ENCODE measurements around the gene MRPL54. TPM values are rescaled to one million over a fixed set of nuclear protein-coding genes. Genes with fewer than 3 reads are reported as not detected.

The MRPL54 gene
- total RNA-seq, 1 donor from 2014 or later: 15.1 TPM

- Histone ChIP-seq H3K4me1 (peaks cover 33% of the 10 kb centered on the region), H3K4me2 (no peak overlapping the region), H2AFZ (replicated peaks) (no peak overlapping the region), H3K9me3 (ENCODE audit: low read depth) (no peaks in the 10 kb centered on the region), H3K79me2 (ENCODE audit: low read depth) (no peaks in the 10 kb centered on the region), H3K9ac (no peak overlapping the region), H3K36me3 (no peaks in the 10 kb centered on the region), H4K20me1 (ENCODE audit: low read depth) (peaks cover 7% of the 10 kb centered on the region), H3F3A (ENCODE audit: low read depth) (peaks cover 46% of the 10 kb centered on the region), H3K27ac (no peak overlapping the region), H3K27me3 (peaks cover 6% of the 10 kb centered on the region), H3K4me3 (no peak overlapping the region)
- TF ChIP-seq CTCF (IDR thresholded peaks at IDR 0.05) (no peak), EZH2 (IDR thresholded peaks at IDR 0.05) (no peak), EZH2phosphoT487 (IDR thresholded peaks at IDR 0.05) (no peak)
- no peak overlapping the region for H3K27ac Mint-ChIP-seq
- H3K9me3 Mint-ChIP-seq: no peaks in the 10 kb centered on the region
- DNase-seq (ENCODE audit: low spot score): peak; percentile 32
- H3K36me3 Mint-ChIP-seq: no peaks in the 10 kb centered on the region
- H3K4me1 Mint-ChIP-seq: peaks cover 15% of the 10 kb centered on the region
- H3K4me3 Mint-ChIP-seq: no peak overlapping the region
- H3K27me3 Mint-ChIP-seq (ENCODE audit: insufficient read depth, low read depth): peaks cover 25% of the 10 kb centered on the region
These were observed 42.0 kb upstream of the MRPL54 start for GRCh38 chr19:3720349-3720917.

GRCh38 chr19:3721131-3721886 is 41.2 kb upstream of the MRPL54 start:
- peaks cover 37% of the 10 kb centered on the region for H3K4me1 ChIP-seq
- no peak overlapping the region for H3K27ac Mint-ChIP-seq

GRCh38 chr19:3721887-3722442 is 40.5 kb upstream of the MRPL54 start:
- Mint-ChIP-seq H3K4me3 (peak overlapping the region; percentile 79), H3K36me3 (no peaks in the 10 kb centered on the region), H3K27me3 (ENCODE audit: insufficient read depth, low read depth) (peaks cover 25% of the 10 kb centered on the region), H3K9me3 (no peaks in the 10 kb centered on the region), H3K4me1 (peaks cover 15% of the 10 kb centered on the region), H3K27ac (no peak overlapping the region)
- no peaks in the 10 kb centered on the region for H3K79me2 ChIP-seq (ENCODE audit: low read depth)
- H3K27ac ChIP-seq: no peak overlapping the region
- no peak for TF ChIP-seq EZH2phosphoT487 (IDR thresholded peaks at IDR 0.05)
- TF ChIP-seq CTCF (IDR thresholded peaks at IDR 0.05): no peak
- no peak for TF ChIP-seq EZH2 (IDR thresholded peaks at IDR 0.05)
- peak overlapping the region; percentile 91 for H3K4me2 ChIP-seq
- no peak for DNase-seq (ENCODE audit: low spot score)
- peaks cover 52% of the 10 kb centered on the region for H3F3A ChIP-seq (ENCODE audit: low read depth)
- H3K4me1 ChIP-seq: peaks cover 37% of the 10 kb centered on the region
- H2AFZ ChIP-seq (replicated peaks): no peak overlapping the region
- no peaks in the 10 kb centered on the region for H3K9me3 ChIP-seq (ENCODE audit: low read depth)
- no peaks in the 10 kb centered on the region for H3K36me3 ChIP-seq
- no peak overlapping the region for H3K9ac ChIP-seq
- H3K27me3 ChIP-seq: peaks cover 6% of the 10 kb centered on the region
- H4K20me1 ChIP-seq (ENCODE audit: low read depth): peaks cover 8% of the 10 kb centered on the region
- H3K4me3 ChIP-seq: peak overlapping the region; percentile 57

More at GRCh38 chr19:3721131-3721886, 41.2 kb upstream of the MRPL54 start:
- Mint-ChIP-seq H3K4me3 (peak overlapping the region; percentile 79), H3K27me3 (ENCODE audit: insufficient read depth, low read depth) (peaks cover 25% of the 10 kb centered on the region), H3K4me1 (peaks cover 15% of the 10 kb centered on the region), H3K9me3 (no peaks in the 10 kb centered on the region), H3K36me3 (no peaks in the 10 kb centered on the region)
- peak; percentile 97 for DNase-seq (ENCODE audit: low spot score)
- Histone ChIP-seq H3K9ac (no peak overlapping the region), H3K27me3 (peaks cover 6% of the 10 kb centered on the region), H2AFZ (replicated peaks) (no peak overlapping the region), H4K20me1 (ENCODE audit: low read depth) (peaks cover 7% of the 10 kb centered on the region), H3K79me2 (ENCODE audit: low read depth) (no peaks in the 10 kb centered on the region), H3F3A (ENCODE audit: low read depth) (peaks cover 52% of the 10 kb centered on the region), H3K9me3 (ENCODE audit: low read depth) (no peaks in the 10 kb centered on the region), H3K4me2 (peak overlapping the region; percentile 91), H3K36me3 (no peaks in the 10 kb centered on the region), H3K4me3 (peak overlapping the region; percentile 57), H3K27ac (no peak overlapping the region)
- TF ChIP-seq EZH2 (IDR thresholded peaks at IDR 0.05) (no peak), EZH2phosphoT487 (IDR thresholded peaks at IDR 0.05) (no peak), CTCF (IDR thresholded peaks at IDR 0.05) (no peak)
